ENCODE measurements around the gene COA1. TPM values are rescaled to one million over a fixed set of nuclear protein-coding genes. Genes with fewer than 3 reads are reported as not detected.

COA1 gene
- total RNA-seq, 4 donors from 2014 or later = 25.9 to 36.0 (median 31.1) TPM

DNA sequence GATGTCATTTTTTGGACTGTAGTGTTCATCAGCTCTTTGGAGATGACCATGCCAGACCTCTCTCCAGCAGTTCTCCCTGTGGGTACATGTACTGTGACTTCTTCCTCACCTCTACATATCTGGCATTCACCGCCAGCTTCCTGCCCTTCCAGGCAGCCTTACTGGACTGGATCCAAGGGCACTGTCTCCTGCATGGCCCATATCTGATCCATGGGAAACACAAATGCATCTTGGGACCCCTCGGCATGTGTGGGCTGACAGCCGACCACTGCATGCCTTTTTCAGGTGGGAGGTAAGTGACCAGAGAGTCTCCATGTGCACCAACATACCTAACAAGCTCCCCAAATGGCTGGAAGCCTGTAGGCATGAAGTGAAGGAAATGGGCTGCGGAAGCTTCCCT lies 25.3 kb upstream of the COA1 start:
- H3K4me3 ChIP-seq (ENCODE audit: low read depth, poor library complexity, severe bottlenecking) = no peak overlapping the region
- DNase-seq (ENCODE audit: low spot score in 2 of 2) = peak in 1 of 2 donors; percentile 58
- intact Hi-C loops (cut with DNase I; ENCODE audit: low total_unique reads) = no loop called here
- 82 to 91% methylated on average over 4 of the region's 4 CpGs for WGBS, 2 donors
- TF ChIP-seq CTCF (IDR thresholded peaks at IDR 0.05) (no peak), POLR2A (IDR thresholded peaks at IDR 0.05) (no peak)

DNA sequence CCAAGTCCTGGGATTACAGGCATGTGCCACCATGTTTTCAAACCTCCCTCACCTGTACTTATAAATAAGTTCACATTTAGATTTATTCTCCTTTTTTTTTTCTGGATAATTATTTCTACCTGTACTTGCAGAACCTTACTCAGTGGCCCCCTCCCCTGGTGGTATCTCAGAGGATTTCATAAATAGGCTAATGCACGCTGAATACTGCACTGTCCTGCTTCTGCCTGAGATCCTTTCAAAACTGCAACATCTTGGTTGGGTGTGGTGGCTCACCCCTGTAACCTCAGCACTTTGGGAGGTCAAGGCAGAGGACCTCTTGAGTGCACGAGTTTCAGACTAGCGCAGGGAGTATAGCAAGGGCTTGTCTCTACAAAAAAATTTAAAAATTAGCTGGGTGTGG lies 24.5 kb upstream of the COA1 start:
- 79 to 82% methylated on average over 3 of the region's 3 CpGs for WGBS, 2 donors
- peak in 1 of 2 donors; percentile 52 for DNase-seq (ENCODE audit: low spot score in 2 of 2)
- intact Hi-C loops (cut with DNase I; ENCODE audit: low total_unique reads) = no loop called here
- no peak overlapping the region for H3K4me3 ChIP-seq (ENCODE audit: low read depth, poor library complexity, severe bottlenecking)
- TF ChIP-seq CTCF (IDR thresholded peaks at IDR 0.05) (no peak), POLR2A (IDR thresholded peaks at IDR 0.05) (no peak)

GRCh38 chr7:43753271-43753810 lies 24.0 kb upstream of the COA1 start:
- H3K4me3 ChIP-seq (ENCODE audit: low read depth, poor library complexity, severe bottlenecking) = no peak overlapping the region
- WGBS, 2 donors = 71 to 80% methylated on average over 1 of the region's 1 CpG
- intact Hi-C loops (cut with DNase I; ENCODE audit: low total_unique reads) = no loop called here
- TF ChIP-seq CTCF (IDR thresholded peaks at IDR 0.05) (no peak), POLR2A (IDR thresholded peaks at IDR 0.05) (no peak)
- no peak for DNase-seq (ENCODE audit: low spot score in 2 of 2)

DNA sequence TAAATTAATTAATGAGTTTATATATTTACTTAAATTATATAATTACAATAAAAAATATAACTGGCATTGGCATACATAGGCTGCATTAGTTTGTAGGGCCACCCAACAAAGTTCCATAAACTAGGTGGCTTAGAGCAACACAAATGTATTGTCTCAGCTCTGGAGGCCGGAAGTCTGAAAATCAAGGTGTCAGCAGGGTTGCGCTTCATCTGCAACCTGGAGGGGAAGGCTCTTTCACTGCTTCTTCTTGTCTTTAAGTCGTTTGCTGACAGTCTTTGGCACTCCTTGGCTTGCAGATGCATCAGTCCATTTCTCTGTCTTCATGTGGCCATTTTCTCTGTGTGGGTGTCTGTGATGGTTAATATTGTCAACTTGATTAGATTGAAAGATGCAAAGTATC lies 23.1 kb upstream of the COA1 start:
- TF ChIP-seq POLR2A (IDR thresholded peaks at IDR 0.05) (no peak), CTCF (IDR thresholded peaks at IDR 0.05) (no peak)
- no peak overlapping the region for H3K4me3 ChIP-seq (ENCODE audit: low read depth, poor library complexity, severe bottlenecking)
- WGBS, 2 donors = 79 to 85% methylated on average over 3 of the region's 3 CpGs
- DNase-seq (ENCODE audit: low spot score in 2 of 2) = no peak
- intact Hi-C loops (cut with DNase I; ENCODE audit: low total_unique reads) = no loop called here

DNA sequence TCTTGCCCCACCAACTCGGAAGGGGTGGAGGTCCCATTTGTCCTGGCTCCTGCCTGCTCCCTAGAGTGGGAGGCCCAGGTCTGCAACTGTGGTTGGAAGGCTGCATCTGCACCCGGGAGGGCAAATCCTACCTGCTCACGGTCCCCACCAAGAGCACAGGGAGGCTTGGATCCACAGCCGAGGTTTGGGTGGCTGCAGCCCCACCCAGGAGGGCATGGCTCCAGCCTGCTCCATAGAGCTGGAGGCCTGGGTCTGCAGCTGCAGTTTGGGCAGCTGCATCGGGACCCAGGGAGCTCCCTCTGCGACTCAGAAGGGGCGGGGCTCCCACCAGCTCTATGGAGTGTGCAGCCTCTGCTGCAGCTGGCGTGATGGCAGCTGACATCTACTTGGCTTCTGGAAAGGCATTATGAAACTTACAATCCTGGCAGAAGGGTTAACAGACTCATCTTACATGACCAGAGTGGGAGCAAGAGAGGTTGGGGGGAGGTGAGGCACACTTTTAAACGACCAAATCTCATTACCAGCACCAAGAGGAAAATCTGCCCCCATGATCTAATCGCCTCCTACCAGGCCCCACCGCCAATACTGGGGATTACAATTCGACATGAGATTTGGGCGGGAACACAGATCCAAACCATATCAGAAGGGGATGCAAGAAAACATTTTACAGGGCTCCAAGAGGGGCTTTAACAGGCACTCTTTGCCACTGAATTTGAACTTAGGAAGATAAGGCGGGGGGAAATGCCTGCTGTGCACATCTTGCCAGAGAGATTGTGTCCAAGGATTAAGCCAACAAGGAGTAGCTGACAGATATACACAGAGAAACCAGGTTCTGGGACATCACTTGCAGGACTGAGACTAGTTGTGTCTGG lies 20.9 kb upstream of the COA1 start:
- H3K4me3 ChIP-seq (ENCODE audit: low read depth, poor library complexity, severe bottlenecking) = no peak overlapping the region
- TF ChIP-seq CTCF (IDR thresholded peaks at IDR 0.05) (no peak), POLR2A (IDR thresholded peaks at IDR 0.05) (no peak)
- WGBS, 2 donors = 63 to 71% methylated on average over 13 to 14 of the region's 14 CpGs
- no peak for DNase-seq (ENCODE audit: low spot score in 2 of 2)
- intact Hi-C loops (cut with DNase I; ENCODE audit: low total_unique reads) = no loop called here

Measured in lower leg skin (tissue), 4 donors.